Testis (tissue), 3 donors: Measurements from ENCODE around the gene DYNLL1. TPM values are rescaled to one million over a fixed set of nuclear protein-coding genes. Genes with fewer than 3 reads are reported as not detected.

Source experiments
- DNase-seq: peaks from one replicate; pipeline ENCODE4 v3.0.0-alpha.2; 2019
- H3K27ac ChIP-seq, 2 donors: fragments of 200-600 bp; sonication (generic); one replicate each; pipeline ENCODE4 v1.5.1; 2019
- H3K27me3 ChIP-seq: fragments of 200-600 bp; sonication (generic); one replicate; pipeline ENCODE4 v1.5.1; 2019
- H3K36me3 ChIP-seq: fragments of 200-600 bp; sonication (generic); one replicate; pipeline ENCODE4 v1.5.1; 2017; ENCODE audit warnings: low read depth; ENCODE audit errors: missing control alignments
- H3K4me1 ChIP-seq: fragments of 200-600 bp; sonication (generic); one replicate; pipeline ENCODE4 v1.5.1; 2019
- H3K4me3 ChIP-seq, 2 donors: fragments of 200-600 bp; sonication (generic); one replicate each; pipeline ENCODE4 v1.5.1; 2017 to 2019
- H3K9me3 ChIP-seq: fragments of 200-600 bp; sonication (generic); one replicate; pipeline ENCODE4 v1.5.1; 2017
- POLR2A ChIP-seq: fragments of 450-650 bp; IDR thresholded peaks from one replicate; pipeline ENCODE4 v1.6.1; 2017; ENCODE audit warnings: antibody characterized with exemption, mild to moderate bottlenecking, moderate library complexity
- WGBS, 2 donors: methylation state at CpG; one replicate each; pipeline ENCODE4 v1.1.5; 2018; 5-methylcytosine and 5-hydroxymethylcytosine counted together
- intact Hi-C: fragments of 100-400 bp; cut with DNase I; formaldehyde crosslinking; loops from one replicate; pipeline ENCODE4 v1.15.1; 2023; ENCODE audit warnings: low total_unique reads
- polyA plus RNA-seq: library from polyadenylated mRNA; stranded (reverse); fragments of 350-450 nt; fragmentation: Illumina TruSeq; extraction: RNeasy Lipid Tissue Mini Kit (QIAGEN cat#74804); gene quantifications from one replicate; pipeline ENCODE4 v1.2.3, GENCODE V29; 2014; ENCODE audit warnings: low read depth, low replicate concordance; ENCODE audit not compliant: insufficient read depth
- total RNA-seq, 2 donors: library from RNA; depleted of rRNA; stranded (reverse); fragments of >200 nt; gene quantifications; one replicate each; pipeline ENCODE4 v1.2.3, GENCODE V29; 2016
- TF ChIP-seq, protein P1 (sequence below), 3 experiments: fragments of 450-650 bp in 2 of 3; fragments of 200-600 bp in 1 of 3; sonication (generic) in 1 of 3; IDR thresholded peaks; one replicate each; pipeline ENCODE4 v1.5.1; 2016 to 2019; ENCODE audit warnings: antibody characterized with exemption in 3 of 3, mild to moderate bottlenecking in 2 of 3, moderate library complexity in 1 of 3

Gene DYNLL1
- total and polyA plus RNA-seq, 3 donors from 2014 or later: 404 to 725 (median 461) TPM

DNA sequence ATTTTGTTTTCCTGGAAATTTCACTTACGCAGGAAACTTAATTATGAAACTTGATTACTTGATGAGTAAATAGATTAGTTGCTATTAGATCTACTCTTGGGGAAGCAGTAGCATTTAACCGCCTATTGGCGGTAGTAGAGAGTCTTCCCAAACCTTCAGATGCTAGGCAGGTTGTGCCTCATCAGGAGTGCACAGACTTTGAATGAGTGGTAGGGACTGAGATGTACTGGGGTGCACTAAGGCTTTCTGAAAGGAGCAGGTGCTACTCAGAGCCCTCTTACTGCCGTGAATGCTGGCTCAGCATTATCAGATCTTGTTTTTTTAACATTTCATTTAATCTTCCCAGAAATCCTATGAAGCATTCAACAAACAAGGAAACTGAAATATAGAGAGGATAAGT is 41.9 kb upstream of the DYNLL1 start:
- no peak for DNase-seq
- TF ChIP-seq POLR2A: no peak
- TF ChIP-seq, protein P1, sequence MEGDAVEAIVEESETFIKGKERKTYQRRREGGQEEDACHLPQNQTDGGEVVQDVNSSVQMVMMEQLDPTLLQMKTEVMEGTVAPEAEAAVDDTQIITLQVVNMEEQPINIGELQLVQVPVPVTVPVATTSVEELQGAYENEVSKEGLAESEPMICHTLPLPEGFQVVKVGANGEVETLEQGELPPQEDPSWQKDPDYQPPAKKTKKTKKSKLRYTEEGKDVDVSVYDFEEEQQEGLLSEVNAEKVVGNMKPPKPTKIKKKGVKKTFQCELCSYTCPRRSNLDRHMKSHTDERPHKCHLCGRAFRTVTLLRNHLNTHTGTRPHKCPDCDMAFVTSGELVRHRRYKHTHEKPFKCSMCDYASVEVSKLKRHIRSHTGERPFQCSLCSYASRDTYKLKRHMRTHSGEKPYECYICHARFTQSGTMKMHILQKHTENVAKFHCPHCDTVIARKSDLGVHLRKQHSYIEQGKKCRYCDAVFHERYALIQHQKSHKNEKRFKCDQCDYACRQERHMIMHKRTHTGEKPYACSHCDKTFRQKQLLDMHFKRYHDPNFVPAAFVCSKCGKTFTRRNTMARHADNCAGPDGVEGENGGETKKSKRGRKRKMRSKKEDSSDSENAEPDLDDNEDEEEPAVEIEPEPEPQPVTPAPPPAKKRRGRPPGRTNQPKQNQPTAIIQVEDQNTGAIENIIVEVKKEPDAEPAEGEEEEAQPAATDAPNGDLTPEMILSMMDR (IDR thresholded peaks at IDR 0.05): peak in 2 of 3 experiments; percentile 14 to 66

DNA sequence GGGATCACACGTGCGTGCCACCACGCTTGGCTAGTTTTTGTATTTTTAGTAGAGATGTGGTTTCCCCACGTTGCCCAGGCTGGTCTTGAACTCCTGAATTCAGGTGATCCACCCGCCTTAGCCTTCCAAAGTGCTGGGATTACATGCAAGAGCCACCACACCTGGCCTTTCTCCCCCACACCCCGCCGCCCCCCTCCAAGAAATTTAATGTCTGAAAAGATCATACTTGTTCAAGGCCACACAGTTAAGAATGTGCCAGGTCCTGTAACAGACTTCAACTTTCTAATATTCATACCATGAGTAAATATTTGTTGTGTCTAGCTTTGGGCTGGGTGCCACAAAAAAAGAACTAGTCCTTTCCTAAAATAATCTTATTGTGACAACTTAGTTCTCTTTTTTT is 40.6 kb upstream of the DYNLL1 start:
- no peak for TF ChIP-seq POLR2A
- TF ChIP-seq, protein P1 (IDR thresholded peaks at IDR 0.05): no peak
- H3K27ac ChIP-seq: no peak overlapping the region
- no peaks in the 10 kb centered on the region for H3K9me3 ChIP-seq
- no peak for DNase-seq
- H3K4me3 ChIP-seq: no peak overlapping the region
- intact Hi-C loops: no loop called here
- H3K36me3 ChIP-seq: no peaks in the 10 kb centered on the region
- no peaks in the 10 kb centered on the region for H3K4me1 ChIP-seq
- no peaks in the 10 kb centered on the region for H3K27me3 ChIP-seq
- WGBS, 2 donors: 81 to 85% methylated on average over 7 of the region's 7 CpGs

More for the DNA sequence above, 41.9 kb upstream of the DYNLL1 start:
- H3K27ac ChIP-seq: no peak overlapping the region
- no peak overlapping the region for H3K4me3 ChIP-seq
- intact Hi-C loops: no loop called here
- H3K4me1 ChIP-seq: no peaks in the 10 kb centered on the region
- H3K9me3 ChIP-seq: no peaks in the 10 kb centered on the region
- H3K36me3 ChIP-seq: no peaks in the 10 kb centered on the region
- no peaks in the 10 kb centered on the region for H3K27me3 ChIP-seq
- WGBS, 2 donors: 59 to 73% methylated on average over 4 of the region's 4 CpGs

DNA sequence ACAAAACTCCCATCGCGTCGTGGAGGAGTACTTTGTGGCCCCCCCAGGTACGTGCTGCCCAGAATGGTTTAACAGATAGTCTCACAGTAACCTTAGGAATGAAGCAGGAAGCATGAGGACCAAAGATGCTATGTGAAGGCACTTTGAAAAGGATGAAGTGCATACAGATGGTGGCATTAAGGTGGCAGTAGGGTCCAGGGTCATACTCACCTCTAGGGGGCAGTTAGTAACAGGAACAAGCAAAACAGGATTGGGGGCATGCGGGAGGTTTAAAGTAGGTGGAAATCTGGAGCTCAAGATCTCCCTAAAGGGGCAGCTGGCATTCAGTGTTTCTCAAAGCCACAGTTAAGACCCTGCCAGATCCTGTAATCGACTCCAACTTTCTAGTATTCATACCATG is 38.8 kb upstream of the DYNLL1 start:
- no peaks in the 10 kb centered on the region for H3K9me3 ChIP-seq
- intact Hi-C loops: no loop called here
- no peak overlapping the region for H3K4me3 ChIP-seq
- DNase-seq: no peak
- TF ChIP-seq, protein P1 (IDR thresholded peaks at IDR 0.05): peak in 1 of 3 experiments; percentile 8
- no peak for TF ChIP-seq POLR2A
- no peaks in the 10 kb centered on the region for H3K36me3 ChIP-seq
- no peaks in the 10 kb centered on the region for H3K4me1 ChIP-seq
- H3K27me3 ChIP-seq: no peaks in the 10 kb centered on the region
- WGBS, 2 donors: 61 to 68% methylated on average over 6 of the region's 6 CpGs
- H3K27ac ChIP-seq: no peak overlapping the region

DNA sequence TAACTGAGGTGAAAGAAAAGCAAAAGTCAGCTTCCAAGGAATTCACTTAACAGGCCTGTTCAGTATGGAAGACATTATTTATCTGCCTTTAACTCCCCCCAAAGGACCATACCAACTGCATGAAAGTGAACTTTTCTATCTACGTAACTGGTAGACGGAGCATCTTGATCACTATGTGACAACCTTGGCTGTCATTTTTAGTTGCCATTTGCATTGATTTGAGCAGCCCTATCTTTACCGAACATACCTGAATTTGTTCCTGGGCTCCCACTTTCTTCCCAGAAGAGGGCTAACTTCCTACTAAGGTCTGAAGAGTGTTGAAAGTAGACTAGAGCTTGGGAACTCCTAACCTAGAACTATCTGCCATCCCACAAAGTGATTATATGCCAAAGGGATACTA is 35.8 kb upstream of the DYNLL1 start:
- 82 to 96% methylated on average over 3 of the region's 3 CpGs for WGBS, 2 donors
- H3K27ac ChIP-seq: peak overlapping the region in 1 of 2 donors; percentile 10
- H3K9me3 ChIP-seq: no peaks in the 10 kb centered on the region
- H3K4me3 ChIP-seq: no peak overlapping the region
- TF ChIP-seq, protein P1 (IDR thresholded peaks at IDR 0.05): no peak
- TF ChIP-seq POLR2A: no peak
- intact Hi-C loops: no loop called here
- H3K4me1 ChIP-seq: no peaks in the 10 kb centered on the region
- DNase-seq: no peak
- no peaks in the 10 kb centered on the region for H3K27me3 ChIP-seq
- H3K36me3 ChIP-seq: no peaks in the 10 kb centered on the region

DNA sequence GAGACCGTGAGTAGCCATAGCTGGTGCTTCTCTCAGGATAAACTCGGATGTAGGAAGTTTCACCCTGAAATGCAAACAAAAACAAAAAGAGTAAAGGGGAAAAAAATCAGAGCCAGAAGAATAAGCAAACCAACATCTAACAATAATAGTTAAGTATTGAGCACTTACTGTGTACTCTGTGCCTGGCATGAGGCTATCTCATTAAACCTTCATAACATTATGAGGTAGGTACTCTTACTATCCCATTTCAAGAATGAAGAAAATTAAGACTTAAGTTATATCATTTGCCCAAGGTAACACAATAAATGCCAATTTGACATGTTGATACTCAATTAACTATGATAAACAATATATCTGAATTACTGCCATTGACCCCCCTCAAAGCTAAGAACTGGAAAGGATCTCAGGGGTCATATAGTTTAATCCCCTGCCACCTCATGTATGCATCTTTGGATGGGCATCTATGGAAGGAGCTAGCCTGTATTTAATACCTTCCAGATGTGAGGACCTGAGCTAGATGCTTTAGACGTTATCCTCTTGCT is 33.7 kb upstream of the DYNLL1 start:
- Histone ChIP-seq H3K36me3 (no peaks in the 10 kb centered on the region), H3K4me1 (peaks cover 15% of the 10 kb centered on the region), H3K4me3 (no peak overlapping the region), H3K27ac (no peak overlapping the region), H3K9me3 (no peaks in the 10 kb centered on the region), H3K27me3 (no peaks in the 10 kb centered on the region)
- 79 to 80% methylated on average over 3 of the region's 3 CpGs for WGBS, 2 donors
- no peak for DNase-seq
- TF ChIP-seq, protein P1 (IDR thresholded peaks at IDR 0.05): no peak
- TF ChIP-seq POLR2A: no peak
- intact Hi-C loops: no loop called here
